Fibroblast of peridontal ligament (primary cell): ENCODE data around the gene TSPO.

Experiments used
- DNase-seq: peaks from one replicate; pipeline ENCODE4 v3.0.0-alpha.2; 2010; ENCODE audit errors: extremely low read depth

The TSPO gene

DNA sequence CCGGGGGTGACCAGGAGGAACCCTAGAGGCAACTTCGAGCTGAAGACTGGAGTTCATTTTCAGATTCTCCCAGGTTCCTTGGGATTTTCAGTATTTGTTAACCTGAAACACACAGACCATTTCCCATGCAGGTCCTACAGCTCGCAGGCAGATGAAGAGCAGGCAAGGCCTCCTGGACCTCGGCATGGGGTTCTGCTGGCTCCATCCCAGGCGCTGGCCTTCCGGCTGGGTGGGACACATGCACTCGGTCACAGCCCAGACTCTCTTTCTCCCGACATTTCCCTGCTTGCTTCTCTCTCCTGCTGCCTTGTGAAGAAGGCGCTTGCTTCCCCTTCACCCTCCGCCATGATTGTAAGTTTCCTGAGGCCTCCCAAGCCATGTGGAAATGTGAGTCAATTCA, 51.0 kb downstream of the TSPO start:
- no peak for DNase-seq

- DNase-seq, result no peak
Observed at GRCh38 chr22:43202756-43203410, 51.5 kb downstream of the TSPO start.

DNA sequence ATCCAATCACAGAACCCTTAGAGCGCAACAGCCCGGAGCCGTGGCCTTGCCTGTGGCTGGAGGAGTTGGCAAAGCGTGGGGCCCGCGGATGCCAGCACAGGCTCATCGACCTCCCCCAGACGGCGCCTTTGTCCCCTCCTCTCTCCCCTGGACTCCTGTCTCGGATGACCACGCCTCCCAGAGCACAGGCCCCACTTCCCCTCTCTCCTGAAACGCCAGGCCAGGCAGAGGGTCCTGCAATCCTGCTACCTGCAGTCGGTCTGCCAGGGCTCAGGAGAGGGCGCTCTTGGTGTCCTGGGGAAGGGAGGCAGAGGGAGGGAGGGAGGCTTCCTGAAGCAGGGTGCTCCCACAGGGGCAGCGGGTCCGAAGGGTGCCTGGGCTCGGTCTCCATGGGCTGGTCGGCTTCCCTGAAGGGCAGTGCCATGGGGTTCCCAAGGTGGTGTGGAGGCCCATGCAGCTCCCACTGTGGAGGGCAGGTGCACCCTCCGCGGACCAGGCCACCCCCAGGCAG, 52.2 kb downstream of the TSPO start:
- no peak for DNase-seq

- no peak for DNase-seq
Observed at GRCh38 chr22:43205261-43205691, 53.9 kb downstream of the TSPO start.

GRCh38 chr22:43205748-43206508, 54.6 kb downstream of the TSPO start:
- DNase-seq, result no peak

DNA sequence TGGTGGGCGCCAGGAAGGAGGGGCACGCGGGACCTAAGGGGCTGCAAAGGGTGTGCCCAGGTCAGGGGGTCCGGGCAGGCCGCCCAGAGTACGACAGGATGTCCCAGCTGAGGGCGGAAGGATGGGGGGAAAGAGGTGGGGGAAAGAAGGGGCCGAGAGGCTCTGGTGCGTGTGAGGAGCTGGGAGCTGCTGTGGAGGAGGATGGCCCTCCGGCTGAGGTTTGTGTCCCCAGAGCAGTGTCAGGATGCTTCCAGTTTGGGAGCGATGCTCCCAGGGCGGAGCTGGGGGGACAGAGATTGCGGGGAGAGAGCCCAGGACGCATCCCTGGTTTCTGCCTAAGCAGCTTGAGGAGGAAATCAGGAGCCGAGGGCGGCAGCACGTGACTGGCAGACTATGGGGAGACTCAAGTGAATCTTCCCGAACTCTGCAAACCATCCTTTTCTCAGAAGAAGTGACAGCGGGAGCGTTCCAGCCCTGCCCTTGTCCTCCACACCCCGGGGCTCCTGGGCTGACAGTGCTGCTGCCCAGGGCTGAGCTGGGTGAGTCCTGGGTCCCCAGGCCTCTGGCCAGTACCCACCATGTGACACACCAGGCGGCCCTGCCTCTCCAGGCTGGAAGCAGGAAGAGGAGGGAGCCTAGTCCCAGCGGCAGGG, 55.3 kb downstream of the TSPO start:
- DNase-seq, result no peak

- DNase-seq, result no peak
Observed at GRCh38 chr22:43207386-43207785, 56.0 kb downstream of the TSPO start.

- DNase-seq, result no peak
Observed at GRCh38 chr22:43207849-43208702, 56.7 kb downstream of the TSPO start.

- DNase-seq, result no peak
Observed at GRCh38 chr22:43208703-43209522, 57.6 kb downstream of the TSPO start.

GRCh38 chr22:43209523-43209890, 58.1 kb downstream of the TSPO start:
- DNase-seq, result no peak

GRCh38 chr22:43209971-43210370, 58.6 kb downstream of the TSPO start:
- no peak for DNase-seq

GRCh38 chr22:43210631-43211515, 59.5 kb downstream of the TSPO start:
- DNase-seq, result no peak

DNA sequence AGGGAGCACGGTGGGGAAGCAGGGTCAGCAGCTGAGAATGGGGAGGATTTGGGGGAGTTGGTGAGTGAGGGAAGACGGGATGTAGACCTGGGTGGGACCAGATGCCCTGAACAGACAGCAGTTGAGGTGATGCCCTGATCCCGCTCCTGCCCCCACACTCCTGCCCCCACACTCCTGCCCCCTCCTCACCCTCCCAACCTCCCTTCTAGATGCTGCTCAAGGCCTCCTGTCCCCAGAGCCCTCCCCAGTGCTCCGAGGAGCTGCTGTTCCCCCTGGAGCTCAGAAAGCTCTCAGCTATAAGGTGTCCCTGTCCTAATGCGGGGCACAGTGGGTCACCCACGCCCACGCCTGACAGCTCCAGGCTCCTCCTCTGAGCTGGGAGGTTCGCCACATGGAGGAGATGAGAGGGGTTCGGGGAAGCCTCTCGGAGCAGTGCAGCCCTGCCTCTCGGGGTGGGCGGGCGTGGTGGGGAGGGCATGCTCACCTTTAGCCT, 60.6 kb downstream of the TSPO start:
- DNase-seq, result no peak

GRCh38 chr22:43212434-43212952, 61.1 kb downstream of the TSPO start:
- no peak for DNase-seq
